HG03066 (cell line): ENCODE data around the gene TTC21A.

Source experiments
- ATAC-seq: cut with Tn5 transposase; IDR thresholded peaks from one replicate; pipeline ENCODE4 v1.9.1; 2021; ENCODE audit warnings: low read depth; ENCODE audit not compliant: unreplicated experiment

TTC21A gene

GRCh38 chr3:39135170-39135805 is 27.8 kb downstream of the TTC21A start:
- no peak for ATAC-seq

GRCh38 chr3:39136533-39137434 is 29.3 kb downstream of the TTC21A start:
- no peak for ATAC-seq

DNA sequence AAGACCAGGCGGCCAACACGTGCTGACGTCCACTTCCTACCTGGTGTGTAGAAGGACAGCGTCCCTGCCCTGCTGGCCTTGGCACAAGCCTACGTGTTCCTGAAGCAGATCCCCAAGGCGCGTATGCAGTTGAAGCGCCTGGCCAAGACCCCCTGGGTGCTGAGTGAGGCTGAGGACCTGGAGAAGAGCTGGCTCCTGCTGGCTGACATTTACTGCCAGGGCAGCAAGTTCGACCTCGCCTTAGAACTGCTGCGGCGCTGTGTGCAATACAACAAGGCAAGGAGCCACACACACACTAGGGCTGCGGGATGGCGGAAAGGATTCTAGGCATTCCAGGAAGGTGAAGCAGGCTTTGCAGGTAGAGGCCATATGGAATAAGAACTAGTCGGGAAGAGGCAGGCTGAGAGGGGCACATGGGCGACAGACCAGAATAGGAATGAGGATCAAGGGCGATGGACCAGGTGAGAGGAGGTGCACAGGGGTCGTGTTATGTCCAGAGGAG is 30.0 kb downstream of the TTC21A start:
- no peak for ATAC-seq

GRCh38 chr3:39137991-39138803 is 30.7 kb downstream of the TTC21A start:
- ATAC-seq: no peak

- ATAC-seq: no peak
These were observed 31.4 kb downstream of the TTC21A start for GRCh38 chr3:39138804-39139415.

GRCh38 chr3:39139442-39139841 is 32.0 kb downstream of the TTC21A start:
- ATAC-seq: no peak

GRCh38 chr3:39140341-39140971 is 33.0 kb downstream of the TTC21A start:
- no peak for ATAC-seq

DNA sequence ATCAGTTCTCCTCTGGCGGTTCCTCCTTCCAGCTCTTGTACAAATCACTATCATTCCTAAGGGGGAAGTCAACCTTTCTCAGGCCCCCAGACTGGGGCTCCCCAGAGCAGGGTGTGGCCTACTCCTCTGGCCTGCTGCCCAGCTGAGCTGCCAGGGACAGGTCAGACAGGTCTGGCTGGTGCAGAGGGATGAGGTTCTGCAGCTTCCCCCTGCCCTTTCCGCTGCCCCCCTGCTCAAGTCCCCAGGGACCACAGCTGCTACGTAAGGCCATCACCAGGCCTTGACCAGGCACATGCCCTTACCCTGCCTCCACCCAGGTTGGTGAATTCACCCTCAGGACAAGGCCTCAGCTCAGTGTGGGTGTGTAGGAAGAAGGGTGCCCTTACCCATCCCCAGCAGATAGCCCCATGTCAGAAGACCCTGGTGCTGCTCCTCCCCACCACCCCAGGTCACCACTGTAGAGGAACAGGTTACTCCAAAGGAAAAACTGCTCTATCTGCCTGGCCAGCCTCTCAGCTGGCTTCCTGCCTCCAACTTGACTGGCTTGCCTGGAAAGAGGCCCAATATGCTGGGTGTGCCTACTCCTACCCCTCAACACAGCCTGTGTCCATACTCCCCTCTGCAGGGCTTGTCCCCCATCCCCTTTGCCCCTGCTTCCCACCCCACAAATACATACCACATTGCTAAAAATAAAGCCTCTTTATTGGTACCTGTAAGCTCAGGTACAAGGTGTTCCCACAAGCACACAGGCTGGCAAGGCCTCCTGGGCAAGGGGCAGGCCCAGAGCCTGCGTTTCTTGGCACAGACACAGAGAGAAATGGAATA is 33.9 kb downstream of the TTC21A start:
- ATAC-seq: no peak

- no peak for ATAC-seq
These were observed 34.6 kb downstream of the TTC21A start for GRCh38 chr3:39142067-39142466.

DNA sequence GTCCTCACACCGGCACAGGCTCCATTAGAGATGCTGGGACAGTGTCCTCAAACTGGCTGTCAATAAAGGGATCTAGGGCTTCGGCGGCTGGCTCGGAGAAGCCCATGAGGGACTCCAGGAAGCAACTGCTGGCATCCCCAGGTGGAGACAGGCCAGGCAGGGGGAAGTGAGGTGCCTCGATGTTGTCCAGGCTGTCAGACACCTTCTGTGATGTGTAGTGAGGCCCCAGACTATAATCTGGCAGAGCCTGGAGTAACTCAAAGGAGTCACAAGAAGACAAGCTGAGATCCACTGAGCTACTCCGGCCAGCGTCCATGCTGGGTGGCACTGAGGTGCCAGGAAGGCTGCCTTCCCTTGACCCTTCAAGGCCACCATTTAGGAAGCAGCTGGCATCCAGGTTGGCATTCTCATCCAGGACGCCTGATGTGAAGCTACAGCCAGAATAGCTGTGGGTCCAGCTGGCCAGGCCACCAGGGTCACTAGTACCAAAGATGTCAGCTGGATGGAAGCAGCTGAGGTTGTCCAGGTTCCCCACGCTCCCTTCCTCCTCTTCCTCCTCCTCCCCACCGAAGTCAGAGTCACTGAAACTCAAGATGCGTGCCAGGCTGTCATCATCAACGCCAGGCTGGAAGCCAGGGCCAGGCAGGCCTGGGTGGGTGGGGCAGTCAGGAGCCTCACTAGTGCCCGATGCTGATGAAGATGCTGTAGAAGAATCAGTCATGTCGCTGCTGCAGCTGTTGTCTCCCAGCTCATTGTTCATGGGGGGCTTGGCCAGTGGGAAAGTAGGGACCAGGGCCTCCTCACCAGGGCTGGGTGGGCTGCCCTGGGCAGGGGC is 35.8 kb downstream of the TTC21A start:
- no peak for ATAC-seq

DNA sequence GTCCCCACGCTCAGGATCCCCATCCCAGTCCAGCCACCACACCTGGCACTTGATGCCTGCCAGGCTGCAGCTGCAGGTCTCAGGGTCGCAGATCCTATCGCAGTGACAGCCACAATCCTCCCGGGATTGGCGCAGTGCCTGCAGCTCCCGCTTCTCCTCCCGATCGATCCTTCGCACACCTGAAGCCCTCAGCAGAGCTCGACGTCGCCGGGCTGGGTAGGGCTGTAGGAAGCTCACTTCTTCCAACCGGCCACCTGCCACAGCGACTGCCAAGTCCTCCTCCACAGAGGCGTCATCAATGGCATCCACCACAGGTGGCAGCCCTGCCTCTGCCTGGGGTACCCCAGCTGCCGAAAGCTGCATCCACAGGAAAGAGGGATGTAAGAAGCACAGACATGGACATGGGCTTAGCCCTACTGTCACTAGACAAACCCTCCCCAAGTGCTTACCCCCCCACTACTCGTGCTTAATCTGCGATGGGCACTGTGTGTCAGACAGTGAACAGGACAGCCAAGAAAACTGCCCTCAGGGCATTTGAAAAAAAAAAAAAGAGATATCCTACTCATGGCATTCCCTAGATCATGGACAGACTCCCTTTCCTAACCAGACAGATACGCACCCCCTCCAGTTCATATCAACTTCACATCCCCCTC is 36.7 kb downstream of the TTC21A start:
- no peak for ATAC-seq

GRCh38 chr3:39144748-39145380 is 37.4 kb downstream of the TTC21A start:
- no peak for ATAC-seq

DNA sequence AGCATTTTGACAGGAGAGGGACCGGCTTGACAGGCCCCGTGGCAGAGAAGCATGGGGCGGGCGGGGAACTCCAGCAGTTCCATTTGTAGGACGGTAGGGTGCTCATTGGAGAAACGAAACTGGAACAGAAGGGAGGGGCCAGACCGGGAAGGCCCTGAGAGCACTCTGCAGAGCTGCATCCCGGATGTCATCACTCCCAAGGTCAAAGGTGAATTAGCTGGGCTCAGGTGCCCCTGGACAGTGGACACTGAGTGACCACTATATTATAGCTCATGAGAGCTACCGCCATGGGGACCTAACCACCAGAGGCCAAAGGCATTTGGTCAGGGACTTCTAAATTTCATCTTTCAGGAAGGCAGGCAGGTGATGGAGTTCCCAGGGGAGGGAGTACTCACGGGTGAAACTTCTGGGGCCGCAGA is 38.6 kb downstream of the TTC21A start:
- ATAC-seq: no peak

DNA sequence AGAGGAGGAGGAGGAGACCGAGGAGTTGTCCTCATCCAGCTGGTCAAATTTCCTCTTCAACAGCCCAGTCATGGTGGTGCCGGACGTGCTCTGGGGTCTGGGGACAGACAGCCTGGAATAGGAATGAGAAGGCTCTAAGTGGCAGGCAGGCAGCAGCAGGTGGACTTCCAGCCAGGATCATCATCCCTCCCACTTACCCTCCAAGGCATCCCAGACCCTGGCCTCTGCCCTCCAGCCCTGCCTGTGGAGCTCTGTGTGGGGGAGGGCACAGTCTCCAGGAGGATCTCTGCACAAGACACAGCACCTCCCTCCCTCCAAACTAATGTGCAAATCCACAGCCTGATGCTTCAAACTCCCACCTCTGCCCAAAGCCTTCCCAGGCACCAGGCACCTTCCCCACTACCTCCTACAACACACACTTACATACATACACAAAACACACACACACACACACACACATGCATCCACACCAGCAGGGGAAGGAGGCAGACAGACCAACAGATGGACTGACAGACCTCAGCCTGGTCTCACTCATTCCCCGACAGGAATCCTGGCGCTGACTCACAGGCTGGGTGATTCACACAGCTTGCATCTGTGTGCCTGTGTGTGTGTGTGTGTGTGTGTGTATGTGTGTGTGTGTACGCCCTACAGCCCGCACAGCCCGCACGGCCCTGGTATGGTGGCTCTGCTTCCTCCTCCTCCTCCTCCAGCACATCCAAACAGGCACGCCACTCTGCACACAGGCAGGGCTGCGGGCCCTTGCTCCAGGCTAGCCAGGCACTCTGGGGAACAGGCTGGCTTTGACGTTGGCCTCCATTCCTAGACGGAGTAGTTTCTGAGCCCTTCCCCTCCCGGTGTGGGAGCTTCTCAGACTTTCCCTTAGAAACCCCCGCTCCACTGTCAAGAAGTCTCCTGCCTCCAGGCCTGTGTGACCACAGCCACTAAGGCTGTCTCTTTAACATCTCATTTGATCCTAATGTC is 39.4 kb downstream of the TTC21A start:
- no peak for ATAC-seq

GRCh38 chr3:39147711-39148434 is 40.4 kb downstream of the TTC21A start:
- peak; percentile 28 for ATAC-seq
